Fibroblast of pulmonary artery (primary cell): ENCODE data around the gene PROK2.

Experiments
- DNase-seq: peaks from one replicate; pipeline ENCODE4 v3.0.0-alpha.2; 2010; ENCODE audit warnings: low read depth
- H3K4me3 ChIP-seq: replicated peaks from 2 replicates; pipeline ENCODE4 v1.5.1; 2011; ENCODE audit warnings: low read depth, mild to moderate bottlenecking, control low read depth, low read length, moderate library complexity
- CTCF ChIP-seq: IDR thresholded peaks from 2 replicates; pipeline ENCODE4 v1.5.1; 2011; ENCODE audit warnings: mild to moderate bottlenecking, control low read depth, low read length, inconsistent platforms; ENCODE audit errors: missing control alignments

Gene PROK2

DNA sequence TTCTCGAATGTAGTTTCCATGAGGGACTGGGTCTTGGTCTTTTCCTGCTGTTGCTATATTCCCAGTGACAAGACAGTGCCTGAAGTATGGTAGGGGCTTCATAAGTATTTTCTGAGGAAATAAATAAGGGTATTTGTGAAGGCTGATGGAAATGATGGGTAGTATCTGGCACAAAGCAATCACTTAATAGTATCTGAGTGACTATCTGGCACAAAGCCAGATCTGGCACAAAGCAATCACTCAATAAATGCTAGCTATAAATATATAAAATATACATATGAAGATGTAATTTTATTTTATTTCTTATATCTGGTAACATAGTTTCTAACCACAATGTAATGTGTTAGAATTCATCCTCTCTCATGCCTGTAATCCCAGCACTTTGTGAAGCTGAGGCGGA, 20.7 kb upstream of the PROK2 start:
- DNase-seq: no peak
- no peak overlapping the region for H3K4me3 ChIP-seq
- no peak for TF ChIP-seq CTCF

DNA sequence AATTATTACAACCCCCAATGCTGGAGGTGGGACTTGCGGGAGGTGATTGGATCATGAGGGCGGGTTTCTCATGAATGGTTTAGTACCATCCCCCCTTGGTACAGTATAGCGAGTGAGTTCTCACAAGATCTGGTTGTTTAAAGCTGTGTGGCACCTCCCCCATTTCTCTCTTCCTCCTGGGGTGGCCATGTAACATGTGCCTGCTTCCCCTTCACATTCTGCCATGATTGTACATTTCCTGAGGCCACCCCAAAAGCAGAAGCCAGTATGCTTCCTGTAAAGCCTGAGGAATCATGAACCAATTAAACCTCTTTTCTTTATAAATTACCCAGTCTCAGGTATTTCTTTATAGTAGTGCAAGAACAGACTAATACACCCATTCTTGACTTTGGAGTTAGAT, 20.3 kb upstream of the PROK2 start:
- H3K4me3 ChIP-seq: no peak overlapping the region
- TF ChIP-seq CTCF: no peak
- no peak for DNase-seq

GRCh38 chr3:71803248-71803647, 18.3 kb upstream of the PROK2 start:
- no peak overlapping the region for H3K4me3 ChIP-seq
- no peak for TF ChIP-seq CTCF
- no peak for DNase-seq

- no peak overlapping the region for H3K4me3 ChIP-seq
- DNase-seq: no peak
- no peak for TF ChIP-seq CTCF
These were observed 17.0 kb upstream of the PROK2 start for GRCh38 chr3:71801986-71802385.

- TF ChIP-seq CTCF: no peak
- H3K4me3 ChIP-seq: no peak overlapping the region
- no peak for DNase-seq
These were observed 15.1 kb upstream of the PROK2 start for GRCh38 chr3:71800023-71800422.

- no peak for DNase-seq
- TF ChIP-seq CTCF: no peak
- H3K4me3 ChIP-seq: no peak overlapping the region
These were observed 12.5 kb upstream of the PROK2 start for GRCh38 chr3:71797455-71797854.

- DNase-seq: no peak
- H3K4me3 ChIP-seq: no peak overlapping the region
- no peak for TF ChIP-seq CTCF
These were observed 11.3 kb upstream of the PROK2 start for GRCh38 chr3:71796290-71796689.
